Inflammatory macrophage treated with lipopolysaccharide for 4 hours (primary cell): ENCODE measurements around the gene SLC13A2.
"Not testable (repeated sequence)": the region's sequence is repeated elsewhere in the genome, so short reads cannot be mapped to it uniquely, and the experiment has no call there.

Source experiments
- DNase-seq: peaks from one replicate; pipeline ENCODE4 v3.0.0-alpha.2; 2020

SLC13A2 gene

DNA sequence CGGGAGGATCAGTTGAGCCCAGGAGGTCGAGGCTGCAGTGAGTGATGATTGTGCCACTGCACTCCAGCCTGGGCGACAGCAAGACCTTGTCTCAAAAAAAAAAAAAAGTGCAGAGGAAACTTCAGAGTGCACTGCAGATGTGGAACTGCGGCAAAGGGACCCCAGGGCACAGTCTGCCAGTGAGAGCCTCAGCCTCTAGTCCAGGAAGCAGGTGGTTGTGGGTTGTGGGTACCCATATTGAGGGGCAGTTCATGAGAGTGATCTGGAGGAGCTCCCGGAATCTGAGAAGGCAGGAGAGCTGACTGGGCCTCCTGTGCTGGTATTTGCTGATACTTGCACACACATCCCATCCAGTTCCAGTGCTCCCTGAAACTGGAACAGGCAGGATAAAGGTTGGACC lies 45.8 kb downstream of the SLC13A2 start:
- DNase-seq: no peak

DNA sequence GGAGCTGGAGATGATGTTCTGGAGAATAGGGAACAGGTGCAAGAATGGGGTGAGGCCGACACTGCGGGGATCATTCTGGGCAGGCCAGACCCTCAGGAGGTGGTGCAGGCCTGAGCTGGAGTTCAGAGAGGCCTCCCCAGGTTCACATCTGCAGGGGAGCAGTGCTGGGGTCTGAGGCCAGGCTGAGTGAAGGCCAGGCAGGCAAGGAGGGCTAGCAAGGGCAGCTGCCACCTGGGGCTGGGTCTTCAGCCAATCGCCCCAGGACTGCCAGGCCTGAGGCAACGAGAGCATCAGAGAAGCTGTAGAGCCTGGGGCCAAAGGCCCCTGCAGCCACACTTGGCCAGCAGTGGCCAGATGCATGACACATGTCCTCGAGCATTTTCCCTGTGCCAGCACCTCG lies 47.2 kb downstream of the SLC13A2 start:
- no peak for DNase-seq

DNA sequence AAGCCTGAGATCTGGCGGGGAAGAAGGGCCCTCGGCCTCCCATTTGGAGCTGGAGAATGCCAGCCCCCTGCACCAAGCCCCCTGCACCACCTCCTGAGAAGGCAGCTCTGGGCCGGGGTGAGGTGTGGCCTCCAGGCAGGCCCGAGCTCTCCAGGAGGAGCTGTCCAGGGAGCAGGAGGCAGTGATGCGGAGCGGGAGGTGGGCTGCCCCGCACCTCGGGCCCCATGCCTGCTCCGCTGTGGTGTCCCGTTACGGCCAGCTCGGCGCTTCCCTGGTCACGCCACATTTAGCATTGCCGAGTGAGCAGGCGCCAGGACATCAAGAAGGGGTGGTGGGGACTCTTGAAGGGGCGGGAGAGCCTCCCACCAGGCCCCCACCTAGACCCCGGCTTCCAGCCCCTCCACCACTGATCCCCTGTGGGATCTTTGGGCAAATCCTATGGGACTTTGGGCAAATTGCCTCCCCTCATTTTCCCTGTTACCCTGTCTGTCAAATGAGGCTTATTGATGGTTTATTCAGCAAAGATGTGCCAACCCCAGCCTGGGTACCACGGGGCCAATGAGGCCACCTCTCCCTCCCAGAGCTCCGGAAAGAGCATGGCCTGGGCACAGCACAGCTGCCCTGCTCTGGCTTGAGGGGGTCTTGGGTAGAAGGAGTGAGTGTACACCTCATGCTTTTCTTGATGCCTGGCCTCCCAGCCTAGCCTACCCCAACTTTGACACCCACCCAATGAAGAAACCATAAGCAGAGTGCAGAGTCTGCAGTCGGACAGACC lies 48.1 kb downstream of the SLC13A2 start:
- no peak for DNase-seq

DNA sequence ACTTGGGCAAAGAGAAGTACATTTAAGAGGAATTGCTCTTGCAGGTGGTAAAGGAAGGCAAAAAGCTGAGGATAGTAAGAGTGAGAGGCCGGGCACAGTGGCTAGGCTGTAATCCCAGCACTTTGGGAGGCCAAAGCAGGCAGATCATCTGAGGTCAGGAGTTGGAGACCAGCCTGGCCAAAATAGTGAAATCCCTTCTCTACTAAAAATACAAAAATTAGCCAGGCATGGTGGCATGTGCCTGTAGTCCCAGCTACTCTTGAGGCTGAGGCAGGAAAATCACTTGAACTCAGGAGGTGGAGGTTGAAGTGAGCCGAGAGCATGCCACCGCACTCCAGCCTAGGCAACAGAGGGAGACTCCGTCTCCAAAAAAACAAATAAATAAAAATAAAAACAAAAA lies 48.8 kb downstream of the SLC13A2 start:
- not testable (repeated sequence) for DNase-seq

DNA sequence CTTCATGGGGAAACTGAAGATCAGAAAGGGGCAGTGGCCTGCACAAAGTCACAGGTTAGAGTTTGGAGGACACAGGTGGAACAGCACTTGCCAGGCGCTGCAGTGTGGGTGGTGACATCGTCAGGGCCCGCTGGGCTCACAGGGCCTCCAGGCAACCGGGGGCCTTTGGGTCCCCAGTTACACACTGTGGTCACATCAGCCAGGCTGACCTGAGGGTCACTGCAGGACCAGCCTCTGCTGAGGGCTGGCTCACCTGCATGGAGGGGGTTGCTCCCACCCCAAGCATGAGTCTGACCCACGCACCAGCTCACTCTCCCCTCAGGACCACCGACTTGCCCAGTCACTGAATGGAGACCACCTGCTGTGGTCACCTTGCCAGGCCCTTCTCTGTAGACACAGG lies 49.7 kb downstream of the SLC13A2 start:
- no peak for DNase-seq

DNA sequence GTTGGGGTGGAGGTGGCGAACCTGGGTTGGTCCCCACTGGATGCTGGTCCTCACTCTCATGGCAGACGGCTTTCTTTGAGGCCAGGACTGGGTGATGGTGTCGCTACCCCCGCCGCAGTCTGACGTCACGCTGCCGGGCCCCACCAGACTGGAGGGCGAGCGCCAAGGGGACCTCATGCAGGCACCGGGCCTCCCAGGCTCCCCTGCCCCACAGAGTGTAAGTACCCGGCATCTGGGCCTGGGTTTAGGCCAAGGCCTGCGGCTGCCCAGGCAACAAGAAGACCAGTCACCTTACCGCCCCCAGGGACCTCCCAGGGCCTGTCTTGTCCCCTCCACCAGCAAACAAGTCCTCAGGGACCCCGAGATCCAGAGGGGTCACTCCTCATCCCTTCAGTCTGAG lies 50.4 kb downstream of the SLC13A2 start:
- DNase-seq: no peak

DNA sequence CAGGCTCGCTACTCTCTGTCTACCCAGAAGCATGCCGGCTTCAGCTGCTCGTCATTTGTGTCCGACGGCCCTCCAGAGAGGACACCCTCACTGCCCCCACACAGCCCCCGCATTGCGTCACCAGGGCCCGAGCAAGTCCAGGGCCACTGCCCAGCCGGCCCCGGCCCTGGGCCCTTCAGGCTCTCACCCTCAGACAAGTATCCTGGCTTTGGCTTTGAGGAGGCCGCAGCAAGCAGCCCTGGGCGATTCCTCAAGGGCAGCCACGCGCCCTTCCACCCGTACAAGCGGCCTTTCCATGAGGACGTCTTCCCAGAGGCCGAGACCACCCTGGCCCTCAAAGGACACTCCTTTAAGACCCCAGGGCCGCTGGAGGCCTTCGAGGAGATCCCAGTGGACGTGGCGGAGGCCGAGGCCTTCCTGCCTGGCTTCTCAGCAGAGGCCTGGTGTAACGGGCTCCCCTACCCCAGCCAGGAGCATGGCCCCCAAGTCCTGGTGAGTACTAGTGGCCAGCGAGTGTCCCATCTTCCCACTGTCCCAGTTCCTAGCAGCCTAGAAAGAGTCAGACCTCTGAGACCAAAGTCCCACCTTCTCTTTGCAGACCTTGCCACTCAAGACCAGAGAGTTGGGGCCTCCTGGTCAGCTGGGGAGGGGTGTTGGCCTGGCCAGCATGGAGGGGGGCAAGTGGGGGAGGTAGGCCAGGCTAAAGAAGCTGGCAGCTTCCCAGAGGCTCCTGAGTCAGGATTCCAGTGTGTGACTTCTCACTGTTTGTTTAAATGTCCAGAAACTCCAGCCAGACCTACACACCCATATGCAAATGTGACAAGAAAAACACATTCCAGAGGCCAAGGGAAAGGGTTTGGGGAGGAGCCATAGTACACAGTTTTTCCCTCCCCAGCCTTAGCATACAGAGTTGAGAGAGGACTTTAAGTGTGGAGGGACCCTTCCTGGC lies 51.3 kb downstream of the SLC13A2 start:
- no peak for DNase-seq

DNA sequence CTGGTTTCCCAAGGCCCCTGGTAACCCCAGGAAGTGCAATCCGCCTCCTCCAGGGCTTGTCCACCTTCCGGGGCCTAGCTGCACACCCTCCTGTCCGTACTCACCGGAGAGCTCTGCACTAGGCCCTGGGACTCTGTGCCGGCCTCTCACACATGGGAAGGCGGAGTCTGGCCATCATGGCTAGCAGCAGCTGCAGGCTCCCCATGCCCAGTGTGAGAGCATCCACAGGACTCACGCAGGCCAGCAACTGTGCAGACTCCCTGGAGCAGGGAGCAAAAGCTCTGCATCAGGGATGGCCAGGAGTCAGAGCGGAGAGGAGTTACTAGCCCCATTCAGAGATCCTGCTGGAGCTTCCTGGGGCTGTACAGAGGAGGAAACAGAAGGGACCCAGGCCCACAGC lies 52.9 kb downstream of the SLC13A2 start:
- no peak for DNase-seq

DNA sequence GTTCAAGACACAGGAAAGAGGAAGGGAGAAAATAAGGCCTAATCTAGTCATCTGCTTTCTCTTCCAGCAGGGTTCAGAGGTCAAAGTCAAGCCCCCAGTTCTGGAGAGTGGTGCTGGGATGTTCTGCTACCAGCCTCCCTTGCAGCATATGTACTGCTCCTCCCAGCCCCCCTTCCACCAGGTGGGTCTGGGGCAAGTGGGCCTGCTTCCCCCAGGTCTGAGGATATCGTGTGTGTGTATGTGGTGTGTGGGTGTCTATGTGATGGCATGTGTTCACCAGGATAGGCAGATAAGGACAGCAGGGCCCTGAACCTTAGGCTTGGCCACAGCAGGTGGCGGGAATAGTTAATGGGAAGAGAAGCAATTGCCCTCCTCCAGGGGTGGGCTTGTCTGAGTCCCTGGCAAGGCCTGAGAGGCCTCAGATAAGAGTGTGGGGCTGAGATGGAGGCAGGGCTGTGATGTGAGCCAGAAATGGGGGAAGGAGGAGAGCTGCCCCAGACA lies 53.8 kb downstream of the SLC13A2 start:
- no peak for DNase-seq

DNA sequence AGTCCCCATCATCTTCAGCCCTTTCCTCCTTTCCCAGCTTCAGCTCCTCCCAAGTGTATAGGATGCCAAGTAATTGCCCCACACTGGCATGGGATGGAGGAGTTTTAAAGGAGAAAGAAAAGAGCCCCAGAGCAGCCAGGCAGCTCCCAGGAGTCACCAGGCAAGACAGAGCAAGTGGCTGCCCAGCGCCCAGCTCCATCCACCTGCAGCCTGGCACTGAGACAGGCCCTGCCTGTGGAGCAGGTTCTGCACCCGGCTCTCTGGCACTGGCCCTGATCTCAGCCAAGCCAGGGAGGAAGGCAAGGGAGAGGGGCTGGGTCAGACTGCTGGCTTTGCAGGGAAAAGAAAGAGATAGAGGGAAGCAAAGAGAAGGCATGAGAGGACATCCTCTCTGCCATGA lies 54.4 kb downstream of the SLC13A2 start:
- no peak for DNase-seq

DNA sequence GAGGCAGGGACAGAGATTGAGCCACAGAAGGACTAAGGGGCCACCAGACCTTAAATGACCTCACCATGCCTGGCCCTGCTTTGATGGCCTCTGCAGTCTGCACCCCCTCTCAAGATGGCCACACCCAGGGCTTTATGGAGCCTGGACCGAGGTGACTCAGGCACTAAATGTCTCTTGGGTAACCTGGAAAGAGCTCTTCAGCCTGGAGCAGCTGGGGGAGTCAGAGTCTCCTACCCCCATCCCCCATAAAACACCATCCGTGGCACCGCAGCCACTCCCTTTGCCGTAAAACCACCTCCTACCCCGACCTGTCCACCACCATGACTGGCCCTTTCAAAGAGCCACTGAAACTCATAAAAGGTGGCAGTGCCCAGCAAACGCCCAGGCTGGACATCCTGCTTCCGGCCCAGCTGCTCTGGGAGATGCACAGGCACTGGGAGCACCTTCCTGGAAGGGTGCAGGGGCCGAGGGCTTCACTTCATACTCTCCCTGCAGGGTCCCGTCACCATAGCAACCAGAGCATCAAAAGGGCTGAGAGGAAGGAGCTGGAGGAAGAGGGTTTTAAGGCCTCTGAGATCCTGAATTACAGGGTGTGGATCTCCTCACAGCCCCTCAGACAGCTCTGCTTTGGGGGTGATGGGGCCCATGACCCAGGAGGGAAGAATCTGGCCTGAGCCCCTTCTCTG lies 55.0 kb downstream of the SLC13A2 start:
- no peak for DNase-seq

DNA sequence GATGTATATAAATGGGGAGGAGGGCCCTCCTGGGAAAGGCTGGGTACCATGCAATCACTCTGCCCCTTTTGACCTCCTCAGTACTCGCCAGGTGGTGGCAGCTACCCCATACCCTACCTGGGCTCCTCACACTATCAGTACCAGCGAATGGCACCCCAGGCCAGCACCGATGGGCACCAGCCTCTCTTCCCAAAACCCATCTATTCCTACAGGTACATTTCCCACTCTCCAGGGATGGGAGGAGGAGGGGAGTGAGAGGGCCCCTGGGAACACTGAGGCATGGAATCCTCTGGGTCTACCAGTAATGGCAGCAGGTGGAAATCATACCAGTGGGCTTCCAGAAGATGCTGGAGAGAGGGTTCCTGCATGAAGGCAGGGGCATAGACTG lies 55.6 kb downstream of the SLC13A2 start:
- DNase-seq: no peak

DNA sequence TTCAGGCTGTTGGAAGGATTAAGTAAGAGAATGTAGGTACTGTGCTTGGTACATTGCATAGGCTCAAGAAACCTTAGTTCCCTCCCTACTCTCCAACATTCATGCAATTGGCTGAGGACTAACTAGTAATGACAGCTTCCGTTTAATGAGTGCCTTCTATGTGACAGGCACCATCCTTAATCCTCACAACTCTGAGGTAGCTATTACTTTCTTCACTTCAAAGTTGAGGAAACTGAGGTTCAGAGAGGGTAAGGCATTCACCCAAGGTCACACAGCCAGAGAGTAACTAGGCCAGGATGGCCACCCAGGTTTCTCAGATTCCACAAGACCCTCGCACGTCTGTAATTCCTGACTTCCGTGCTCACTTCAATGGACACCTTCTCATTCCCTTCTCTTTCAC lies 56.8 kb downstream of the SLC13A2 start:
- DNase-seq: no peak

DNA sequence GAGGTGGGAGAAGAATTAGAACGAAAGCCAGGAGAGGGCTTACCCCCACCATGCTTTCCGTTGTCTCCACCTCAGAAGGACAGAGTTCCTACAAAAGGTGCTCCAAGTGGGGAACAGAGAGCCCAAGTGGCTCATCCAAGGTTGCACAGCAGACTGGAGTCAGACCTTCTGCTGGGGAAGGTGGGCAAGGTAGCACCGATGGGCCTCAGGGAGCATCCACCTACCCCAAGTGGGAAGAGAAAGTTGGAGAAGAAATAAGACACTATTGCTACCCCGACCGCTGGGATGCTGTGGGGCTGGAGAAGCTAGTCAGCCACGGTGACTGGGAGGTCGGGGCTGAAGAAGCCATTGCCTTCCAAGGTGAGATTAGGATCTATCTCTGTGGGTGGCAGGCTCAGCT lies 57.5 kb downstream of the SLC13A2 start:
- no peak for DNase-seq

DNA sequence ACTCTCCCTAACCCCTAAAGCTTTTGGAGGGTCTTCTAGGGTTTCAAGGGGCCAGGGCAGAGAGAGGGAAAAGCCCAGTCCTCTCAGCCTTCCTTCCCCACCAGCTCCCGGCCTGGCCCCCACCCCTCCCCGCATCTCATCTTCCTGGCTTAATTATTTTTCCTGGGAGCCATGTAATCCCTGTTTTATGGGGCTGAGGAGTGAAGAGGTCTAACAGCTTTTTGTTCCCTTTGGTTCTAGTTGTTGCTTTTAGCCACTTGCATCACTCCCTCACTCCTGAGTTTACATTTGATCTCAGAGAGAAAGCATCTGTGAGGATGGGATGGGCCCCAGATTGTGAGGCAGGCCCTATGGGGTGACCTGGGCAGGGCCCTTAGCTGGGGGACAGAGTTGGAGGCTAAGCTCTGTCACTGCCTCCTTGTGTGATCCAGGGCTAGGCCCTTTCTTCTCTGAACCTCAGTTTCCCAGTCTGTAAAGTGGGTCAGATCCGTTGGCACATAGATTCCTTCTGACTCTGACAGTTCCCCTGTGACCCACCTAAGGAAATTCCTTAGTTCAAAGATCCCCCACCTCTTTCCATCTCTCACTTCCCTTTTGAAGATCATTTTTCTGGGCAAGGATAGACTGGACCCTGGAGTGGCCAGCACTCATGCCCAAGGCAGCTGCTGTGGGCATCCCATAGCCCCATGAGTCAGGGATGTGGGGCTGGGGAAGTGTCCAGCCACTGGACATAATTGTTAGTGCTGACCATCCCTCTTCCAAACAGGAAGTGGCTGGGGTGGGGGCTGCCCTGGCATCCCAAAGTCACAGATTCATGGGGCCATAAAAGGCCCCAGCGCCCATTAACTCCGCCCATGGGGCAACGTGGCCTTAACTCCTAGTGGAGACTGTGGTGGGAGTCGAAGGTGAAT lies 58.9 kb downstream of the SLC13A2 start:
- no peak for DNase-seq

DNA sequence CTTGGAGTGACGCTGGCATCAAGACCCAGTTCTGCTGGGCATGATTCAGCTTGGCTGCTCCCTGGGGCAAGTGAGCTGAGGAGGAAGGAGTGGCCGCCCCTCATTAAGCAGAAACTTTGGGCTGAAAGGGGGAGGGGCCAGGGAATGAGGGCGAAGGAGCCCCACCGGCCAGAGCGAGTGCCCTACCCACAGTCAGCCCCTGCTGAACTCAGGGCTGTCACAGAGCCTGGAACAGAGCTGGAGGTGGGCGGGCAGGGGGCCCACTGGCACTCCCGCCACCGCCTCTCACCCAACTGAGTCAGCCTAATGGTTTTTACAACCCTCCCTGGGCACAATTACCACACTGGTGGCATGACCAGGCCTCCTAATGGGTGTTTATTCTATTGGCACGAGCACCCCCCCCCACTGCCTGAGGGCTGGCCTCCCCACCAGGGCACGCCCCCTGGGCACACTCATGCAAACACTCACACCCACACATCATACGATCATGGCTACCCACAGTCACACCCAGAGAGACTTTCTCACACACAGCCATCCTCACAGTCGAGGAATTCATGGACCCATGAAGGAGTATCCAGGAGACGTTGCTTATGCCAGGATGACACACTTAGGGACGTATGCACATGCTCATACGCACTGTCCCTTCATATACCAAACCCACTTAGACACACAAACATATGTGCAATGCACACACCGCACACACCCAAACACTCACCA lies 59.8 kb downstream of the SLC13A2 start:
- DNase-seq: no peak

DNA sequence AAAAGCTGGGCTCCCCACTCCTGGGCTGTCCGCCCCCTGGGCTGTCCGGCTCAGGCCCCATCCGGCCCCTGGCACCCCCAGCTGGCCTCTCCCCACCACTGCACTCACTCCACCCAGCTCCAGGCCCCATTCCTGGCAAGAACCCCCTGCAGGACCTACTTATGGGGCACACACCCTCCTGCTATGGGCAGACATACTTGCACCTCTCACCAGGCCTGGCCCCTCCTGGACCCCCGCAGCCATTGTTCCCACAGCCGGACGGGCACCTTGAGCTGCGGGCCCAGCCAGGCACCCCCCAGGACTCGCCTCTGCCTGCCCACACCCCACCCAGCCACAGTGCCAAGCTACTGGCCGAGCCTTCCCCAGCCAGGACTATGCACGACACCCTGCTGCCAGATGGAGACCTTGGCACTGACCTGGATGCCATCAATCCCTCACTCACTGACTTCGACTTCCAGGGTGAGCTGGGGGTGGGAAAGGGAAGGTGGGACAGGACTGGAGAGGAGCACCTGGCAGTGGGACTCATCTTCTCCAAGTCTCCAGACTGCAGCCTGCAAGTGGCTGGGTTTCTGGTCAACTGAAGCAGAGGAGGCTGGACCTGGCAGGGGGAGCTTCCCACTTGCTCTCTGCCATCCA lies 61.4 kb downstream of the SLC13A2 start:
- DNase-seq: no peak

DNA sequence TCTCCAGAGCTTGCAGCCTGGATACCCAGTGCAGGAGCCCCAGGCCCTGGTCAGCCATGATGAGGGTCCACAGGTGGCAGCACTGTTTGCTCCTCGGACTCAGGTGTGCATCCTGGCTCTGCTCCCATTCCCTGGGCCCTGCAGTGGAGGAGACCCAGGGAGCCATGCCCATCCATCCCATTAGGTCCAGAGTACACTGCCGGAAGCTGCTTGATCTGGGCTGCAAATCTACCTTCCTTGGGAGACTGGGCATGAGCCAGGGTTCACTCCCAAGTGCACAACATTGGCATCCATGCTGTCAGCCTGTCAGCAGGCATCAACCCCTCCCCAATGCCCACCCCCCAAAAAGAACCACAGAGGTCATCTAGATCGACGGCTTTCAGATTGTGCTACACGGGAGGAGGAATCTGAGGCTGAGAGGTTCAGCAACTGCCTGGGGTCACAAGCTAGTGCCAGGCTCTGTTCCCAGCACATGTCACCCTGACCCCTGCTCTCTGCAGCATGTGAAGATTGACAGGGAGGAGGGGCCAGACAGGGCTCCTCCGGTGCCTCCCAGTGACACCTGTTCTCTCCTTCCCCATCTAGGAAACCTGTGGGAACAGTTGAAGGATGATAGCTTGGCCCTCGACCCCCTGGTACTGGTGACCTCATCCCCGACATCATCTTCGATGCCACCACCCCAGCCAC lies 63.2 kb downstream of the SLC13A2 start:
- no peak for DNase-seq

DNA sequence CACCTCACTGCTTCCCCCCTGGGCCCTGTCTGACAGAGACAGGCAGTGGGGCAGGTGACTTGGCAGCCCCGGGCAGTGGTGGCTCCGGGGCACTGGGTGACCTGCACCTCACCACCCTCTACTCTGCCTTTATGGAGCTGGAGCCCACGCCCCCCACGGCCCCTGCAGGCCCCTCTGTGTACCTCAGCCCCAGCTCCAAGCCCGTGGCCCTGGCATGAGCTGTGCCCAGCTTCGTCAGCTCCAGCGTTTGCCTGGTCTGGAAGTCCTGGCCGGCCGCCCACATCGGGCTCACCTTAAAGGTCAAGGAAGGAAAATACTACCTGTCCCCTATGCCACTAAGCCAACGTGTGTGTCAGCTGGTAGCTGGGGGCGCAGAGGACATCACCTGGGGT lies 63.8 kb downstream of the SLC13A2 start:
- no peak for DNase-seq

DNA sequence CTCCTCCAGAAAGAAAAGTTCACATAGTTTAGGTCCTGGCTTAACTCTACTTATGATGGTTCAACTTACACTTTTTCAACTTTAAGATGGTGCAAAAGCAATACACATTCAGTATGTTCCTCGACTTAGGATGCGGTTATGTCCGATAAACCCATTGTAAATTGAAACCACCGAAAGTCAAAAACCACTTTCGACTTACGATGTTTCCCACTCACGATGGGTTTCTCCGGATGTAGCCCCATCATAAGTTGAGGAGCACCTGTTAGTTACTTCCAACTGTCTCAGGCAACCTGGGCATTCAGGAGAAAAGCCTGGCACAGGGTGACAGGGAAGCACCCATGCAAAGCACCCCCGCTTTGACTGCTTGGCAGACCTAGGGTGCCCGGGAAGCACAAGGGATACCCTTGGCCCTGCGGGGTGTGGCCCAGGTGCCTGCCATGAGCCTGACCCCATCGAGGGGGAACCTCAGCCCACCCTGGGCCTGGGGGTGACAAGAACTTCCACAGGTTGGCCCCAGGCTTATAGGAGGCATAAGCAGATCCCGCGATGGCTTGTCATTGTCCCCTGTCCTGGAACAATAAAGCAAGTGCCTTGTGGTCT lies 65.0 kb downstream of the SLC13A2 start:
- DNase-seq: no peak
